Sigmoid colon (tissue), 7 donors: ENCODE results near the gene TPPP2. TPM values are rescaled to one million over a fixed set of nuclear protein-coding genes. Genes with fewer than 3 reads are reported as not detected.

Experiments used
- DNase-seq: peaks from one replicate; pipeline ENCODE4 v3.0.0-alpha.2; 2019
- H3K27ac ChIP-seq, 4 donors: fragments of 200-600 bp; sonication (generic); one replicate each; pipeline ENCODE4 v1.5.1; 2016 to 2019; ENCODE audit warnings: mild to moderate bottlenecking in 1 of 4
- H3K27me3 ChIP-seq, 3 donors: fragments of 200-600 bp; sonication (generic); one replicate each; pipeline ENCODE4 v1.5.1; 2019; ENCODE audit warnings: mild to moderate bottlenecking in 1 of 3
- H3K36me3 ChIP-seq, 4 donors: fragments of 200-600 bp; sonication (generic); one replicate each; pipeline ENCODE4 v1.5.1; 2016 to 2019
- H3K4me1 ChIP-seq, 4 donors: fragments of 200-600 bp; sonication (generic); one replicate each; pipeline ENCODE4 v1.5.1; 2017 to 2019
- H3K4me3 ChIP-seq, 4 donors: fragments of 200-600 bp; sonication (generic); one replicate each; pipeline ENCODE4 v1.5.1; 2017 to 2019; ENCODE audit warnings: mild to moderate bottlenecking in 2 of 4, moderate library complexity in 1 of 4
- H3K9me3 ChIP-seq, 4 donors: fragments of 200-600 bp in 3 of 4; sonication (generic) in 3 of 4; one replicate each; pipeline versions ENCODE4 v1.5.1 to v1.6.1; 2013 to 2019
- CTCF ChIP-seq, 4 experiments: fragments of 450-650 bp in 3 of 4; fragments of 200-600 bp in 1 of 4; IDR thresholded peaks; one replicate each; pipeline ENCODE4 v1.5.1; 2016 to 2019; ENCODE audit warnings: antibody characterized with exemption in 4 of 4, mild to moderate bottlenecking in 3 of 4, moderate library complexity in 2 of 4
- EP300 ChIP-seq, 4 donors: sonication (generic); formaldehyde crosslinking; IDR thresholded peaks; one replicate each; pipeline ENCODE4 v1.6.1; 2017; ENCODE audit warnings: antibody characterized with exemption in 4 of 4
- POLR2A ChIP-seq, 2 donors: fragments of 450-650 bp; IDR thresholded peaks; one replicate each; pipeline ENCODE4 v1.6.1; 2016; ENCODE audit warnings: antibody characterized with exemption in 2 of 2, mild to moderate bottlenecking in 2 of 2, moderate library complexity in 2 of 2
- POLR2AphosphoS5 ChIP-seq, 4 donors: sonication (generic); formaldehyde crosslinking; IDR thresholded peaks; one replicate each; pipeline ENCODE4 v1.6.1; 2017; ENCODE audit warnings: antibody characterized with exemption in 4 of 4
- WGBS, 2 donors: extraction: QIAGEN DNeasy Blood & Tissue Kit; methylation state at CpG; one replicate each; pipeline ENCODE4 v1.1.7; 2013; 5-methylcytosine and 5-hydroxymethylcytosine counted together
- intact Hi-C: fragments of 100-400 bp; cut with DNase I; formaldehyde crosslinking; loops from one replicate; pipeline ENCODE4 v1.15.1; 2023
- polyA plus RNA-seq, 3 donors: library from polyadenylated mRNA; stranded (reverse); fragments of 200-250 nt; gene quantifications; one replicate each; pipeline ENCODE4 v1.2.3, GENCODE V29; 2013
- total RNA-seq, 4 donors: library from RNA; depleted of rRNA; stranded (reverse); fragments of >200 nt; gene quantifications; one replicate each; pipeline ENCODE4 v1.1.0, GENCODE V29; 2016
- donor health status: healthy with polysubstance abuse.
- donor health status: Bipolar disorder and iron deficiency.
- donor health status: healthy.

TPPP2 gene
- total and polyA plus RNA-seq, 7 donors, result 0.36 TPM; not detected in 6

DNA sequence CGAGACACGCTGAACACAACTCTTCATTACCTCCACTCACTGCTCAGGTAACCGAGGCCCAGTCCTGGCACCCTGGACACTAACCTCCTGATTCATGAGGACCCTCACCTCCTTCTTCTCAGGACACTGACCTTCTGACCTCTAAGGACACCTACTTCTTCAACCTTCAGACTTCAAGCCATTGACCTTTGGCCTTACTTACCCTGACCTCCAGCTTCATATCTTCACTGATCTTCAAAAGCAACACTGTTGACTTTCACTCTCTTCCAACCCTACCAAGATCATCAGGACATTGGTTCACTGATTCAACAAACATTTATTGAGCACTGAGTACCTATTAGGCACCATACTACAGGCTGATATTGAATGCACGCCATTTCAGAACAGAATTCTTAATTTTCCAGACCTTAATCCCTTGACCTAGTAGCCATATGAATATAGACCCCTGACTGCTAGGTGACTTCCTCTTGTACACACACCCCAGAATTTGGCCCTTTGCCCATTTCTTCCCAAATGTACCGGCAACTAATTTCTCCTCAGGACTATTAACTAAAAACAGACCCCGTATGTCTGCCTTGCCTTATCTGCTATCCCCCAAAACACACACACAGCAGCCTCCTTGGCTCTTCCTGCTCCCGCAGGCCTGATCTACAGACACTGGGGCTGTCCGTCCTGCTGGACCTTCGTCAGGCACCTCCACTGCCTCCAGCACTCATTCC lies 45.9 kb downstream of the TPPP2 start:
- H3K4me1 ChIP-seq, result peaks cover 0 to 21% (median 20%) of the 10 kb centered on the region in 4 donors
- H3K27ac ChIP-seq, result no peak overlapping the region
- H3K9me3 ChIP-seq, result no peaks in the 10 kb centered on the region
- peaks cover 12 to 70% (median 50%) of the 10 kb centered on the region in 4 donors for H3K36me3 ChIP-seq
- TF ChIP-seq POLR2A (IDR thresholded peaks at IDR 0.05) (no peak), EP300 (IDR thresholded peaks at IDR 0.05) (no peak), CTCF (IDR thresholded peaks at IDR 0.05) (no peak), POLR2AphosphoS5 (IDR thresholded peaks at IDR 0.05) (no peak)
- DNase-seq, result no peak
- intact Hi-C loops, result no loop called here
- no peak overlapping the region for H3K4me3 ChIP-seq
- no peaks in the 10 kb centered on the region for H3K27me3 ChIP-seq
- WGBS, 2 donors, result 90 to 92% methylated on average over 9 of the region's 9 CpGs

DNA sequence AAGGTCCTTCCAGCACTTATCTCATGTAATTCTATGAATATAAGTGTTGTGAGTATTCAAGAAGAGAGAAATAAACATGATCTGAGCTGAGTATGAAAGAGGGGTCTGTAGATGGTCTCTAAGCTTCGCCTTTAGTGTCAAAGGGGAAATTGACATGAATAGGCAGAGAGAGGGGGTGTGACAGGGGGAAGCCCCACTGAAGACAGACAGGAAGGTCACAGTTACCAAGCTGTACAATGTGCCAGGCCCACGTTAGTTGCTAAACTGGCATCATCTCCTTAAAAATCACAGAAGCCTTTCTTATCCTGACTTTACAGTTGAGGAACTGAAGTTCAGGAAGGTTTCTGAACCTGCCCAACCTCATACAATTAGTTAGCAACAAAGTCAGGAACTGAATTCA lies 47.7 kb downstream of the TPPP2 start:
- Histone ChIP-seq H3K9me3 (no peaks in the 10 kb centered on the region), H3K36me3 (peaks cover 22 to 88% (median 67%) of the 10 kb centered on the region in 4 donors), H3K27me3 (no peaks in the 10 kb centered on the region), H3K4me3 (no peak overlapping the region), H3K27ac (no peak overlapping the region), H3K4me1 (peaks cover 0 to 4% (median 3%) of the 10 kb centered on the region in 4 donors)
- WGBS, 2 donors, result 62 to 86% methylated on average over 2 of the region's 2 CpGs
- DNase-seq, result no peak
- intact Hi-C loops, result no loop called here
- TF ChIP-seq POLR2A (IDR thresholded peaks at IDR 0.05), result no peak
- TF ChIP-seq POLR2AphosphoS5 (IDR thresholded peaks at IDR 0.05), result no peak
- TF ChIP-seq EP300 (IDR thresholded peaks at IDR 0.05), result no peak
- no peak for TF ChIP-seq CTCF (IDR thresholded peaks at IDR 0.05)

- no peaks in the 10 kb centered on the region for H3K27me3 ChIP-seq
- no peaks in the 10 kb centered on the region for H3K4me1 ChIP-seq
- DNase-seq, result no peak
- intact Hi-C loops, result no loop called here
- H3K4me3 ChIP-seq, result no peak overlapping the region
- peaks cover 22 to 94% (median 71%) of the 10 kb centered on the region in 4 donors for H3K36me3 ChIP-seq
- TF ChIP-seq POLR2AphosphoS5 (IDR thresholded peaks at IDR 0.05) (no peak), EP300 (IDR thresholded peaks at IDR 0.05) (no peak), CTCF (IDR thresholded peaks at IDR 0.05) (no peak), POLR2A (IDR thresholded peaks at IDR 0.05) (no peak)
- no peaks in the 10 kb centered on the region for H3K9me3 ChIP-seq
- no peak overlapping the region for H3K27ac ChIP-seq
- WGBS, 2 donors, result 93 to 94% methylated on average over 5 of the region's 5 CpGs
Measured at GRCh38 chr14:21078287-21078686, 48.3 kb downstream of the TPPP2 start.

GRCh38 chr14:21078726-21079125 lies 48.7 kb downstream of the TPPP2 start:
- 87 to 91% methylated on average over 10 of the region's 10 CpGs for WGBS, 2 donors
- Histone ChIP-seq H3K27me3 (no peaks in the 10 kb centered on the region), H3K27ac (no peak overlapping the region), H3K9me3 (no peaks in the 10 kb centered on the region), H3K4me1 (no peaks in the 10 kb centered on the region), H3K36me3 (peaks cover 22 to 99% (median 71%) of the 10 kb centered on the region in 4 donors), H3K4me3 (no peak overlapping the region)
- DNase-seq, result no peak
- intact Hi-C loops, result no loop called here
- TF ChIP-seq CTCF (IDR thresholded peaks at IDR 0.05) (no peak), POLR2A (IDR thresholded peaks at IDR 0.05) (no peak)
